PFSK-1 (cell line): ENCODE results near the gene SLC39A9.

ENCODE experiments used
- FOXP2 ChIP-seq: optimal IDR thresholded peaks from 2 replicates; pipeline ENCODE3; 2011; ENCODE audit warnings: borderline replicate concordance, control low read depth, inconsistent platforms; ENCODE audit not compliant: insufficient read depth; ENCODE audit errors: extremely low read length, extremely low read depth
- POLR2AphosphoS5 ChIP-seq: IDR thresholded peaks from 2 replicates; pipeline ENCODE4 v1.6.1; 2012; ENCODE audit warnings: low read depth, mild to moderate bottlenecking, control low read depth, low read length, moderate library complexity
- REST ChIP-seq, 2 experiments: IDR thresholded peaks; 2 replicates each; pipeline versions ENCODE4 v1.6.1 to v1.8.0; 2011 to 2012; ENCODE audit warnings: low read depth in 2 of 2, low read length in 2 of 2, control low read depth in 1 of 2, inconsistent platforms in 1 of 2, mild to moderate bottlenecking in 1 of 2, moderate library complexity in 1 of 2; ENCODE audit not compliant: insufficient read depth in 1 of 2
- SIN3A ChIP-seq: IDR thresholded peaks from 2 replicates; pipeline ENCODE4 v1.6.1; 2012; ENCODE audit warnings: mild to moderate bottlenecking, low read length, moderate library complexity, borderline replicate concordance; ENCODE audit not compliant: insufficient read depth
- TAF1 ChIP-seq: IDR thresholded peaks from 2 replicates; pipeline ENCODE4 v1.6.1; 2012; ENCODE audit warnings: low read length, control low read depth, borderline replicate concordance; ENCODE audit not compliant: insufficient read depth

Gene SLC39A9

DNA sequence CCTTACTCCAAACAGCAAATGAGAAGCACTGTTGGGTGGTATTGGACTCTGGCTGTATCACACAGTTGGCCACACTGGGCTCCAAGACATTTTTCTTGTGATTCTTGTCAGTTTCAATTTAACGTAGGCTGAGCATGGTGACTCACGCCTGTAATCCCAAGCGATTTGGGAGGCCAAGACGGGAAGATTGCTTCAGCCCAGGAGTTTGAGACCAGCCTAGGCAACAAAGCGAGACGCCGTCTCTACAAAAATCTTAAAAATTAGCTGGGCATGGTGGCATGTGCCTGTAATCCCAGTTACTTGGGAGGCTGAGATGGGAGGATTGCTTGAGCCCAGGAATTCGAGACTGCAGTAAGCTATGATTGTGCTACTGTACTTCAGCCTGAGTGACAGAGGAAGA lies 50.7 kb downstream of the SLC39A9 start:
- TF ChIP-seq TAF1, result no peak
- no peak for TF ChIP-seq POLR2AphosphoS5
- TF ChIP-seq REST (IDR thresholded peaks at IDR 0.05; ENCODE audit: insufficient read depth in 1 of 2, low read depth in 2 of 2, low read length in 2 of 2), result no peak
- TF ChIP-seq FOXP2, result no peak
- TF ChIP-seq SIN3A, result no peak

DNA sequence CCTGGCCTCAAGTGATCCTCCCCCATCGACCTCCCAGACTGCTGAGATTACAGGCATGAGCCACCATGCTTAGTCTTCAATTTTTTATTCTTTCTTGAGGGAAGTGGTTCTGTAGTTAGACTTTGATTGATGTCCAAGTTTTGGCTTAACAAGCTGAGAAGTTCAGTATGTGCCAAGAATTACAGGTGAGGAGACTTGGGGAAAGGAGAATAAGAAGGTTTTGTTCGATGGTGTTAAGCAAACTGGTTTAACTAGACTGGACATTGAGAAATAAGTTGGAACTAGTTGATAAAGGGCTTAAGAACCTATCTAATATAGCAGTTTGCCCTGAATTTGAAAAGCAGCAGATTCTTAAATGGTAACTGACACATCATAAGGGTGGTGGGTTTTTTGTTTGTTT lies 53.4 kb downstream of the SLC39A9 start:
- TF ChIP-seq POLR2AphosphoS5 (no peak), SIN3A (no peak), REST (IDR thresholded peaks at IDR 0.05; ENCODE audit: insufficient read depth in 1 of 2, low read depth in 2 of 2, low read length in 2 of 2) (no peak), TAF1 (no peak), FOXP2 (no peak)

DNA sequence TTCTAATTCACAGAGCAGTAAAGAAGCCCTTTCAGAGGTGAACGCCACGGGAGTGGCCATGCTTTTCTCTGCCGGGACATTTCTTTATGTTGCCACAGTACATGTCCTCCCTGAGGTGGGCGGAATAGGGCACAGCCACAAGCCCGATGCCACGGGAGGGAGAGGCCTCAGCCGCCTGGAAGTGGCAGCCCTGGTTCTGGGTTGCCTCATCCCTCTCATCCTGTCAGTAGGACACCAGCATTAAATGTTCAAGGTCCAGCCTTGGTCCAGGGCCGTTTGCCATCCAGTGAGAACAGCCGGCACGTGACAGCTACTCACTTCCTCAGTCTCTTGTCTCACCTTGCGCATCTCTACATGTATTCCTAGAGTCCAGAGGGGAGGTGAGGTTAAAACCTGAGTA lies 59.9 kb downstream of the SLC39A9 start:
- TF ChIP-seq POLR2AphosphoS5 (no peak), FOXP2 (no peak), SIN3A (no peak), REST (IDR thresholded peaks at IDR 0.05; ENCODE audit: insufficient read depth in 1 of 2, low read depth in 2 of 2, low read length in 2 of 2) (no peak), TAF1 (no peak)

GRCh38 chr14:69459122-69459521 lies 60.6 kb downstream of the SLC39A9 start:
- no peak for TF ChIP-seq SIN3A
- TF ChIP-seq TAF1, result no peak
- TF ChIP-seq FOXP2, result no peak
- TF ChIP-seq REST (IDR thresholded peaks at IDR 0.05; ENCODE audit: insufficient read depth in 1 of 2, low read depth in 2 of 2, low read length in 2 of 2), result no peak
- no peak for TF ChIP-seq POLR2AphosphoS5

- TF ChIP-seq REST (IDR thresholded peaks at IDR 0.05; ENCODE audit: insufficient read depth in 1 of 2, low read depth in 2 of 2, low read length in 2 of 2), result no peak
- no peak for TF ChIP-seq FOXP2
- TF ChIP-seq SIN3A, result no peak
- TF ChIP-seq TAF1, result no peak
- TF ChIP-seq POLR2AphosphoS5, result no peak
Observed at GRCh38 chr14:69460093-69460701, 61.7 kb downstream of the SLC39A9 start.
